Progenitor cell of endocrine pancreas (in vitro differentiated cells): ENCODE data around the gene ASXL2. TPM values are rescaled to one million over a fixed set of nuclear protein-coding genes. Genes with fewer than 3 reads are reported as not detected.

Experiments used
- DNase-seq: peaks from one replicate; pipeline ENCODE4 v3.0.0; 2021; ENCODE audit warnings: low spot score; ENCODE audit not compliant: unreplicated experiment
- H3K27ac Mint-ChIP-seq: 2 replicates; pipeline ENCODE4 v1.8.0; 2021; ENCODE audit warnings: mild to moderate bottlenecking, moderate library complexity, mixed read lengths
- H3K27me3 Mint-ChIP-seq: 2 replicates; pipeline ENCODE4 v1.8.0; 2021; ENCODE audit warnings: mixed read lengths
- H3K36me3 Mint-ChIP-seq: 2 replicates; pipeline ENCODE4 v1.8.0; 2022; ENCODE audit warnings: mixed read lengths; ENCODE audit not compliant: insufficient read depth
- H3K4me1 Mint-ChIP-seq: 2 replicates; pipeline ENCODE4 v1.8.0; 2021; ENCODE audit warnings: low read depth, mixed read lengths
- H3K4me3 Mint-ChIP-seq: 2 replicates; pipeline ENCODE4 v1.8.0; 2021; ENCODE audit warnings: low read depth, mild to moderate bottlenecking, moderate library complexity, mixed read lengths
- H3K9me3 Mint-ChIP-seq: 2 replicates; pipeline ENCODE4 v1.8.0; 2021; ENCODE audit warnings: low read depth, mixed read lengths
- total RNA-seq: library from RNA; stranded (reverse); gene quantifications from 2 replicates; pipeline ENCODE4 v1.2.1, GENCODE V29; 2021
- TF ChIP-seq, protein P1 (sequence below): fragments of 200-600 bp; sonication (generic); IDR thresholded peaks from one replicate; pipeline ENCODE4 v1.5.0; 2021; ENCODE audit warnings: antibody characterized with exemption, mild to moderate bottlenecking; ENCODE audit not compliant: unreplicated experiment

ASXL2 gene
- total RNA-seq, 1 donor from 2014 or later: 24.8 TPM

DNA sequence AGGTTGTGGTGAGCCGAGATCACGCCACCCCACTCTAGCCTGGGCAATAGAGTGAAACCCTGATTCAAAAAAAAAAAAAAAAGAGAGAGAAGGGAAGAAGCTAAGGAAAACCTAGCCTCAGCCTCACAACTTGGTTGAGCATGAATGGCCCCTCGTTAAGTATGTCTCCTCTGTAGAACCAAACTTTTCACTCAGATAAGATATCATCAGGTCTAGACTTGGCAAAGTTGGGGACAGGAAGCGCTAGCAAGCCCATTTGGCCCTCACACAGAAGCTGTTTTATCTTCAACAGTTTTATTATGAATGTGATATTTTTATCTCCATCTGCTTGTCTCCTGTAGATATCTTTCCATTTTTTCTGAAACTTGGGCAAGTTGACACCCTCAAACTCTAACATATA is 3.5 kb upstream of the ASXL2 start:
- TF ChIP-seq, protein P1, sequence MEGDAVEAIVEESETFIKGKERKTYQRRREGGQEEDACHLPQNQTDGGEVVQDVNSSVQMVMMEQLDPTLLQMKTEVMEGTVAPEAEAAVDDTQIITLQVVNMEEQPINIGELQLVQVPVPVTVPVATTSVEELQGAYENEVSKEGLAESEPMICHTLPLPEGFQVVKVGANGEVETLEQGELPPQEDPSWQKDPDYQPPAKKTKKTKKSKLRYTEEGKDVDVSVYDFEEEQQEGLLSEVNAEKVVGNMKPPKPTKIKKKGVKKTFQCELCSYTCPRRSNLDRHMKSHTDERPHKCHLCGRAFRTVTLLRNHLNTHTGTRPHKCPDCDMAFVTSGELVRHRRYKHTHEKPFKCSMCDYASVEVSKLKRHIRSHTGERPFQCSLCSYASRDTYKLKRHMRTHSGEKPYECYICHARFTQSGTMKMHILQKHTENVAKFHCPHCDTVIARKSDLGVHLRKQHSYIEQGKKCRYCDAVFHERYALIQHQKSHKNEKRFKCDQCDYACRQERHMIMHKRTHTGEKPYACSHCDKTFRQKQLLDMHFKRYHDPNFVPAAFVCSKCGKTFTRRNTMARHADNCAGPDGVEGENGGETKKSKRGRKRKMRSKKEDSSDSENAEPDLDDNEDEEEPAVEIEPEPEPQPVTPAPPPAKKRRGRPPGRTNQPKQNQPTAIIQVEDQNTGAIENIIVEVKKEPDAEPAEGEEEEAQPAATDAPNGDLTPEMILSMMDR: no peak

DNA sequence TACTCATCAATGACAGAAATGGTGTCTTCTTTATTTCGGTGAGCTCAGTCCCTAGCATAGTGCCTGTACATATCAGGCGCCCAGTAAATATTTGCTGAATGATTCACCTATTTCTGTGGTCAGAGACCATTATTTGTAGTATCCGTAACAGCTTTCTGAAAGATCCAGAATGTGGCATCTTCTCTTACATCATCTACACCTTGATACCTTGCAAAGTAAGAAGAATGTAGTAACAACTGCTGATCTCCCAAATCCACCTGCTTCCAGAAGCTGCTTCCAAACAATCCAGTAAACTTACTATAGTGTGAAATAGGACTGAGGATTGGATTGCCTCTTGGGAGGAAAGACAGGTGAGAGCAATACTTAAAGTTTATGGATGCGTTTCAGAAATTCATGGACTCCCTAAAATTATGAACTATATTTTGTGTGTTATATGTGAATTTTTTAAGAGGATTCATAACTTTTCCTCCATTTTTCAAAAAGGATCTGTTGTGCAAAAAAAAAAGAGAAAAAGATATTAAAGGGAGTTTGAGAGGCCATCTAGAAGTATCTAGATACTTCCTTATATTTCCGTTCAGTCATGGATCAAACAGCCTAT is 945 bp upstream of the ASXL2 start:
- TF ChIP-seq, protein P1: no peak
- Mint-ChIP-seq H3K36me3 (no peaks in the 10 kb centered on the region), H3K27ac (no peak overlapping the region), H3K4me1 (peaks cover 8% of the 10 kb centered on the region), H3K27me3 (peaks cover 23% of the 10 kb centered on the region), H3K9me3 (no peaks in the 10 kb centered on the region), H3K4me3 (peak overlapping the region; percentile 96)
- no peak for DNase-seq

More for the DNA sequence above, 3.5 kb upstream of the ASXL2 start:
- no peak overlapping the region for H3K27ac Mint-ChIP-seq
- no peaks in the 10 kb centered on the region for H3K36me3 Mint-ChIP-seq
- H3K27me3 Mint-ChIP-seq: peaks cover 29% of the 10 kb centered on the region
- H3K4me1 Mint-ChIP-seq: peaks cover 5% of the 10 kb centered on the region
- no peak for DNase-seq
- H3K4me3 Mint-ChIP-seq: no peak overlapping the region
- no peaks in the 10 kb centered on the region for H3K9me3 Mint-ChIP-seq

DNA sequence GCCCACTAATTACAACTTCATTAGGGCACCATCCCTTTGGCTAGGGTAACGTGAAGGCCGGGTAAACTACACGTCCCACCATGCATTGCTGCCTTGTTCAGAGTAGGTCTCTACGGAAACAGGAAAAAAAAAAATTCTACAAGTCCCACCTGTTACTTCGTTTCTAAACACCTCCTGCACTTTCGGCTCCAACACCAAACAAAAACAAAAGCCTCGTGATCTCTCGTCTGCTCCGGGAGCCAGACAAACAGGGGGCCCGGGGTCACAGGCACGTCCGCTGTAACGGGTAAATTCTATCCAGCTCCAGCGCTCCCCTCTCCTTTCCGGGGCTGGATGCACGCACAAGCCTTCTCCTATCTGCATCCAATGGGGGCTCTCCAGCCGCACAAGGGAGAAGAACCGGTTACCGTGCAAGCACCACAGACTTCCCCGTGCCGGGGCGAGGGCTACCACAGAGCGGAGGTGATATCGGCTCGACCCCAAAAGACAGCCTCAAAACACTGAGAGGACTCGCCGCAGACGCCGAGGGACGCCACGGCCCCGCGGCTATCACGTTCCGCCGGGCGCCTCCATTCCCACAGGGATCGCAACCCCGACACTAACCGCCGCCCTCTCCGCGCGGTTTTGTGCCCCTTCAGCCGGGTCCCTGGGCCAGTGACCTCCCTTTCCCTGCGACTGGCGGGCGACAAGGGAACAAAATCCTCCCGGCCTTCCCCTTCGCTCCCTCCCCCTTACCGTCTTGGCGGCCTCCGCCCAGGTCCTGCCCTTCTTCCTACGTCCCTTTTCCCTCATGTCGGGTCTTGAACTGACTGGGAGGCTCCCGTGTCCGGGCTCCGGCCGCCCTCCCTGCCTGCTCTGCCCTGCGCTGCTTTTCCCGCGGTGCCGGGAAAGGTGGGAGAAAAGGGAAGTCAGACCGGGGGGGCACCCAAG is 591 bp downstream of the ASXL2 start:
- Mint-ChIP-seq H3K4me3 (peak overlapping the region; percentile 96), H3K27me3 (peaks cover 21% of the 10 kb centered on the region), H3K4me1 (peaks cover 10% of the 10 kb centered on the region), H3K36me3 (no peaks in the 10 kb centered on the region), H3K9me3 (no peaks in the 10 kb centered on the region), H3K27ac (peak overlapping the region; percentile 99)
- peak; percentile 39 for DNase-seq
- TF ChIP-seq, protein P1: no peak

DNA sequence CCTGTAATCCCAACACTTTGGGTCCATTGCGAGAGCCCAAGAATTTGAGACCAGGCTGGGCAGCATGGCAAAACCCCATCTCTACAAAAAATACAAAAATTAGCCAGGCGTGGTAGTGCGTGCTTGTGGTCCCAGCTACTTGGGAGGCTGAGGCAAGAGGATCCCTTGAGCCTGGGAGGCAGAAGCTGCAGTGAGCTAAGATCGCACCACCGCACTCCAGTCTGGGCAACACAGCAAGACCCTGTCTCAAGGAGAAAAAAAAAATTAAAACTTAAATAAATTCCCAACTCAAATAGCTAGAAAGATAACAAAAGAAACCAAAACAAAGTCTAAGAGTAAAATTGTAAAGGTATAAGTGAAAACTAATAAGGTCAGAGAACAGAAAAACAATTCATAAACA is 6.2 kb downstream of the ASXL2 start:
- no peaks in the 10 kb centered on the region for H3K27me3 Mint-ChIP-seq
- no peak overlapping the region for H3K4me3 Mint-ChIP-seq
- peaks cover 2% of the 10 kb centered on the region for H3K36me3 Mint-ChIP-seq
- no peak for DNase-seq
- TF ChIP-seq, protein P1: no peak
- no peaks in the 10 kb centered on the region for H3K9me3 Mint-ChIP-seq
- no peak overlapping the region for H3K27ac Mint-ChIP-seq
- peaks cover 6% of the 10 kb centered on the region for H3K4me1 Mint-ChIP-seq

DNA sequence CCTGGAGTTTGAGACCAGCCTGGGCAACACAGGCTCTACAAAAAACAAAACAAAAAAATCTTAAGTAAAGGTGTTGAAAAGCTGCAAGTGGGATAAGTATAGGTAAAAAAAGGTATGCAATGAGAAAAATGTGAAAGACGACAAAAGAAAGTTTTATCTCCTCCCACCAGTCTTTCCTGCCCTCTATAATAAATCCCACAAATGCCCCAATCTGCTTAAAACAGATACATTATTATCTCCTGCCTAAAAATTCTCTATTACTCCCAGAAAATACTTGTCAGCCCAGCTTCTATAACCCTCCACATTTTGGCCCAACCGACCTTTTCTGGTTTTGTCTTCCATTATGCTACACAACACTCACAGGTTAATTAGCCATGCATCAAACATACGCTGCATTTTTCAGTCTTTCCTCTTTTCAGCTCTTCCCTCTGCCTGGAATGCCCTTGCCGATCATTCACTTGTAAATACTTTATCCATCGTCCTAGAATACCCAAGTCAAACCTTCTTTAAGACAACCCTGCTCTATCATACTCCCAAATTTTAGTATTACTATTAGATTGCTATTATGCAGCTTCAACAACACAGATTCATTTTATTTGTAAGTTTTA is 10.8 kb downstream of the ASXL2 start:
- no peaks in the 10 kb centered on the region for H3K27me3 Mint-ChIP-seq
- H3K4me1 Mint-ChIP-seq: no peaks in the 10 kb centered on the region
- TF ChIP-seq, protein P1: no peak
- no peak for DNase-seq
- H3K9me3 Mint-ChIP-seq: no peaks in the 10 kb centered on the region
- H3K36me3 Mint-ChIP-seq: peaks cover 2% of the 10 kb centered on the region
- H3K4me3 Mint-ChIP-seq: no peak overlapping the region
- H3K27ac Mint-ChIP-seq: no peak overlapping the region
